Measurements from ENCODE around the gene BCAS3.

Gene BCAS3

DNA sequence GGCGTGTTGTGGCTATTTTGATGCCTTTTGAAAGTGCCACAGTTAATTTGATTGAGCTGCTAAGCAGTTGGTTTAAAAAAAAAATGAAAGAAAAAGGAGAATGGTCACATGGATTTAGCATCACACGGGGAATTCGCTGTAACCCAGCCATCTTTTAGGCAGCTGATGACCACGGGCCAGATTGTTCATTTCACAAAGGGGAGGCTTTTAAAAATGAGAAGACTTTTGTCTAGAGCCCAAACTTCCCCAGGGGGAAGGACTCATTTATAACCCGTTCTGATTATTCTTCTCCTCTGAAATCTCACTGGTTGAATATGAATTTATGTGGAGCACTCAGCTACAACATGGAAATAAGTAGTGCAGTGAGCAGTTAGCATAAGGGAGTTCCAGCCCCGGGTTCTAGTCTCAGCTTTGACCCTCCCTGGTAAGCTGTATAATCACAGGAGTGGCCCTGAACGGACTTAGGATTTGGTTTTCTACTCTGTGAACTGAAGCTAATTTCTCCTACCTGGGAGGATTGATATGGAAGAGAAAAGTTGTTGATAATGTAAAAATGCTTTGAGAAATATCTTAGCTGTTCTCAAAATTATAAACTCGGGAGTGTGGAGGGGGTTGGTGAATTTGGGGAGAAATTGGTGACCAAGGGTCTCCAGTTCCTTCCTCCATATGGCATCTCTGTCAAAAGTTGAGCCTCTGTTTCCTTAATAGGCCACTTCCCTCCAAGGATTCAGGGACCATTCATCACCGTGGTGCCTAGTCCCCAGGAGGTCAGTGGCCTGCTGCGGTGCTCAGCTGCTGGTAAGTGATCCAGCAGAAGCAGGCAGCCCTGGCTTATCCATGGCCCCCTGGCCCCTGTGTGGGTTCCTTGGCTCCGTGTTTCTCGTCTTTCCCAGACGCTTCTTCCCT lies 645.6 kb downstream of the BCAS3 start:
- H3K4me3 ChIP-seq (ENCODE audit: low read depth, low read length), result no peak overlapping the region
- H3K18ac ChIP-seq (ENCODE audit: low read length), result no peak overlapping the region

DNA sequence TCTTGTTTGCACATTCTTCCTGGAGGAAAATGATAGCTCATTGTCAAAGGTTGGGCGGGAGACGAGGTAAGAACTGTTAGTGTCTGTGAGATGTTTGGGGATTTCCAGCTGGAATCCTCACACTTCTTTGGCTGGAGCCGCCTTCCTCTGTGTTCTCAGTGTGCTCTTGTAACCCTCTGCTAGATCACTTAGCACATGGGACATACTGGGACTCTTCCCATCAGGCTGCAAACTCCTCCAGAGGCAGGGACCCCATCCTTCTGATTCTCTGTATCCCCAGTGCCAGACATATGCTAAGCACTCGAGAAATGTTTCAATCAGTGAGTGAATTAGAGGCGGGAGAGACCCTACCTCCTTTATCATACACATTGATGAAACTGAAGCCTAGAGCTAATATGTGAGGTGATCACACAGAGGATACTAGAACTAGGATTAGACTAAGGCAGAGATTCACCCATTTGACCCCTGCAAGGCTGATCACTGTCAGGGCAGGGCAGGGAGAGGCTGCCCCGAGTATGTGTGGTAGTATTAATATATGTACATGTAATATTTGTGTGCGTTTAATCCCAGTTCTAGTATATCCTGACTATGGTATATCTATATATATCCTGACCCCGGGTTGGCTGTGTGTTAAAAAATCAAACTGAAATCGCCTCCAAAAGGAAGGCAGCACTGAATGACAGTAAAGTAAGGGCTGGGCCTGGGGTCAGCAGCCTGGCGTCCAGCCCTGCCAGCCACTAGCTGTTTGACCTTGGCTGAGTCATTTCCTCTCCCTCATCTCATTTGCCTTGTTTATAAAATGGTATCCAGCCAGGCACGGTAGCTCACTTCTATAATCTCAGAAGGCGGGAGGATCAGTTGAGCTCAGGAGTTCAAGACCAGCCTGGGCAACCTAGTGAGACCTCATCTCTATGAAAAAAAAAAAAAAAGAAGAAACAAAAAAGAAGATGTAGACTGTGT lies 646.5 kb downstream of the BCAS3 start:
- no peak overlapping the region for H3K27ac ChIP-seq (ENCODE audit: low read depth, low read length)
- no peak overlapping the region for H2BK5ac ChIP-seq (ENCODE audit: low read depth, low read length, poor library complexity)
- no peaks in the 10 kb centered on the region for H3K79me1 ChIP-seq (ENCODE audit: low read length)
- H3K23ac ChIP-seq (ENCODE audit: low read length), result no peak overlapping the region
- H3K79me2 ChIP-seq (ENCODE audit: control insufficient read depth, insufficient read depth, low read length, poor library complexity), result no peaks in the 10 kb centered on the region
- no peak overlapping the region for H4K91ac ChIP-seq (ENCODE audit: low read depth, low read length)
- no peak overlapping the region for H4K12ac ChIP-seq (ENCODE audit: low read depth, low read length)
- H3K27me3 ChIP-seq (ENCODE audit: insufficient read depth, low read length), result no peaks in the 10 kb centered on the region
- no CpG with 5 or more reads among the region's 12 CpGs for WGBS (ENCODE audit: extremely low coverage, insufficient coverage, insufficient read length)
- no peak overlapping the region for H3K18ac ChIP-seq (ENCODE audit: low read length)
- no peak overlapping the region for H2AFZ ChIP-seq (ENCODE audit: insufficient read depth, low read length, poor library complexity)
- H3K4me3 ChIP-seq (ENCODE audit: low read depth, low read length), result no peak overlapping the region
- no peaks in the 10 kb centered on the region for H3K36me3 ChIP-seq (ENCODE audit: control insufficient read depth in 1 of 2, insufficient read depth in 2 of 2, low read length in 2 of 2)
- H3K14ac ChIP-seq (ENCODE audit: low read length), result no peak overlapping the region
- no peak overlapping the region for H2BK12ac ChIP-seq (ENCODE audit: low read length)
- H2AK5ac ChIP-seq (ENCODE audit: low read length), result no peak overlapping the region
- no peak for DNase-seq
- H3K9ac ChIP-seq (ENCODE audit: low read length), result no peak overlapping the region
- no peak overlapping the region for H2BK120ac ChIP-seq (ENCODE audit: insufficient read depth, low read length, poor library complexity)
- no peak overlapping the region for H3K4me2 ChIP-seq (ENCODE audit: low read length)
- H3K4ac ChIP-seq (ENCODE audit: low read depth, low read length), result no peak overlapping the region
- no peak overlapping the region for H4K8ac ChIP-seq (ENCODE audit: low read depth, low read length)
- no peaks in the 10 kb centered on the region for H3K9me3 ChIP-seq (ENCODE audit: insufficient read depth, low read depth, low read length)
- H3K4me1 ChIP-seq (ENCODE audit: control insufficient read depth in 1 of 2, insufficient read depth in 2 of 2, low read length in 2 of 2), result peaks cover 0 to 2% of the 10 kb centered on the region in 2 experiments

More for the DNA sequence above, 645.6 kb downstream of the BCAS3 start:
- Histone ChIP-seq H3K27ac (ENCODE audit: low read depth, low read length) (no peak overlapping the region), H3K9me3 (ENCODE audit: insufficient read depth, low read depth, low read length) (no peaks in the 10 kb centered on the region), H2BK12ac (ENCODE audit: low read length) (no peak overlapping the region), H4K91ac (ENCODE audit: low read depth, low read length) (no peak overlapping the region), H4K12ac (ENCODE audit: low read depth, low read length) (no peak overlapping the region), H2BK120ac (ENCODE audit: insufficient read depth, low read length, poor library complexity) (no peak overlapping the region), H3K79me2 (ENCODE audit: control insufficient read depth, insufficient read depth, low read length, poor library complexity) (no peaks in the 10 kb centered on the region), H3K4me1 (ENCODE audit: control insufficient read depth in 1 of 2, insufficient read depth in 2 of 2, low read length in 2 of 2) (peaks cover 0 to 2% of the 10 kb centered on the region in 2 experiments), H3K79me1 (ENCODE audit: low read length) (no peaks in the 10 kb centered on the region), H3K23ac (ENCODE audit: low read length) (no peak overlapping the region), H2BK5ac (ENCODE audit: low read depth, low read length, poor library complexity) (no peak overlapping the region), H3K14ac (ENCODE audit: low read length) (no peak overlapping the region), H4K8ac (ENCODE audit: low read depth, low read length) (no peak overlapping the region), H3K27me3 (ENCODE audit: insufficient read depth, low read length) (no peaks in the 10 kb centered on the region), H3K36me3 (ENCODE audit: control insufficient read depth in 1 of 2, insufficient read depth in 2 of 2, low read length in 2 of 2) (no peaks in the 10 kb centered on the region), H3K4me2 (ENCODE audit: low read length) (no peak overlapping the region), H3K9ac (ENCODE audit: low read length) (no peak overlapping the region), H2AFZ (ENCODE audit: insufficient read depth, low read length, poor library complexity) (no peak overlapping the region), H2AK5ac (ENCODE audit: low read length) (no peak overlapping the region), H3K4ac (ENCODE audit: low read depth, low read length) (no peak overlapping the region)
- no CpG with 5 or more reads among the region's 13 CpGs for WGBS (ENCODE audit: extremely low coverage, insufficient coverage, insufficient read length)
- DNase-seq, result no peak

DNA sequence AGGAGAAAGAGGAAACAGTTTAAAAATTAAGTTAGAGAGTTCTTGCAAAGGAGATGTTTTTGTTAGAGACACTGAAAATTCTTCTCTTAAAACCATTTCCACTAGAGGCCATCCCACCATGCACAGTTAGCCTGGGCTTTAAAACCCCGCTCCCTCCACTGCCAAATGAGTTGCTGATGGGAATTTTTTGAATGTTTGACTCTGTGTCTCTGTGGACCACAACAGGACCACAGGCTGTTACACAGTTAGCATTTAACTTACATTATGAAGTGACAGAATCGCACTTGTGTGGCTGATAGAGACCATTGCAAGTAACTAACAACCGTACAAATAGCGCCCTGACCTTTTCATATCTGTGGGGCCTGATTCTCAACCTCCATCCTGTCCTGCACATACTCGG lies 647.3 kb downstream of the BCAS3 start:
- no CpG with 5 or more reads among the region's 5 CpGs for WGBS (ENCODE audit: extremely low coverage, insufficient coverage, insufficient read length)
- H3K9ac ChIP-seq (ENCODE audit: low read length), result no peak overlapping the region
- H3K18ac ChIP-seq (ENCODE audit: low read length), result no peak overlapping the region
- H3K4ac ChIP-seq (ENCODE audit: low read depth, low read length), result no peak overlapping the region
- no peak overlapping the region for H2AK5ac ChIP-seq (ENCODE audit: low read length)
- H3K14ac ChIP-seq (ENCODE audit: low read length), result no peak overlapping the region
- H3K4me2 ChIP-seq (ENCODE audit: low read length), result no peak overlapping the region
- DNase-seq, result no peak
- H2BK120ac ChIP-seq (ENCODE audit: insufficient read depth, low read length, poor library complexity), result no peak overlapping the region
- H3K9me3 ChIP-seq (ENCODE audit: insufficient read depth, low read depth, low read length), result no peaks in the 10 kb centered on the region
- H3K79me2 ChIP-seq (ENCODE audit: control insufficient read depth, insufficient read depth, low read length, poor library complexity), result no peaks in the 10 kb centered on the region
- H3K4me3 ChIP-seq (ENCODE audit: low read depth, low read length), result no peak overlapping the region
- no peak overlapping the region for H4K12ac ChIP-seq (ENCODE audit: low read depth, low read length)
- no peaks in the 10 kb centered on the region for H3K79me1 ChIP-seq (ENCODE audit: low read length)
- no peak overlapping the region for H2AFZ ChIP-seq (ENCODE audit: insufficient read depth, low read length, poor library complexity)
- no peak overlapping the region for H2BK12ac ChIP-seq (ENCODE audit: low read length)
- no peaks in the 10 kb centered on the region for H3K27me3 ChIP-seq (ENCODE audit: insufficient read depth, low read length)
- H4K8ac ChIP-seq (ENCODE audit: low read depth, low read length), result no peak overlapping the region
- no peak overlapping the region for H2BK5ac ChIP-seq (ENCODE audit: low read depth, low read length, poor library complexity)
- H3K36me3 ChIP-seq (ENCODE audit: control insufficient read depth in 1 of 2, insufficient read depth in 2 of 2, low read length in 2 of 2), result no peaks in the 10 kb centered on the region
- no peak overlapping the region for H3K27ac ChIP-seq (ENCODE audit: low read depth, low read length)
- H4K91ac ChIP-seq (ENCODE audit: low read depth, low read length), result no peak overlapping the region
- no peak overlapping the region for H3K23ac ChIP-seq (ENCODE audit: low read length)
- peaks cover 0 to 2% of the 10 kb centered on the region in 2 experiments for H3K4me1 ChIP-seq (ENCODE audit: control insufficient read depth in 1 of 2, insufficient read depth in 2 of 2, low read length in 2 of 2)

DNA sequence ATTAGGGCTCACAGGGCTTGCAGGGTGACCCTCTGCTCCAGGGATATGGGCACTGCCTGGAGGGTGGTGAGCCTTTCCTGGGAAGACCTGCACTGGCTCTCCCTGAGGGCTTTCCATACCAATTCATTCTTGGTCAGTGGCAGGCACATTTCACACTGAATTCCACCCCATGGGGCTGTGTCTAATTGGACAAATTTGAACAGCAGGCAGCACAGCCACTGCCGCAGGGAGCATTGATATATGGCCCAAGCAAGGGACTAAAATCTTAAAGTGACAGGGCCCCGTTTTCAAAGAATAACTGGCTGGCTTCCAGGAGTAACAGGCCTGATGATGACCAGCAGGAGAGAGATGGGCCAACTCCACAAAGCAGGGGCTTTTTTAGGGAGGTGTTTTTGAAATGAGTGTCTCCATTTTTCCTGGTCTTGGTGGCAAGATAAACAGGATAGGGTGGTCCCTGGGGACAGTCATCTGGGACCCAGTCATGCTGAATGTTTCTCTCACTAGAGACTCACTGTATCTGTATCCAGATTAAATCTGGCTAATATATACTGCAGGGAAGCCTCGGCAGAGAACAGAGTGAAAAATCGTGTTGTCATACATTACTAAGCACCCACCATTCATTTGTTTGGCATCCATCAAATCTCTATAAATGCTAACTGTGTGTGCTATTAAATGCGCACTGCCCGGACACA lies 647.9 kb downstream of the BCAS3 start:
- H3K79me1 ChIP-seq (ENCODE audit: low read length), result no peaks in the 10 kb centered on the region
- no peaks in the 10 kb centered on the region for H3K36me3 ChIP-seq (ENCODE audit: control insufficient read depth in 1 of 2, insufficient read depth in 2 of 2, low read length in 2 of 2)
- H3K18ac ChIP-seq (ENCODE audit: low read length), result no peak overlapping the region
- DNase-seq, result no peak
- no peak overlapping the region for H3K27ac ChIP-seq (ENCODE audit: low read depth, low read length)
- H2BK12ac ChIP-seq (ENCODE audit: low read length), result no peak overlapping the region
- H3K4ac ChIP-seq (ENCODE audit: low read depth, low read length), result no peak overlapping the region
- no peak overlapping the region for H2BK5ac ChIP-seq (ENCODE audit: low read depth, low read length, poor library complexity)
- no peak overlapping the region for H3K14ac ChIP-seq (ENCODE audit: low read length)
- no peak overlapping the region for H4K12ac ChIP-seq (ENCODE audit: low read depth, low read length)
- H2AK5ac ChIP-seq (ENCODE audit: low read length), result no peak overlapping the region
- H3K4me2 ChIP-seq (ENCODE audit: low read length), result no peak overlapping the region
- H3K79me2 ChIP-seq (ENCODE audit: control insufficient read depth, insufficient read depth, low read length, poor library complexity), result no peaks in the 10 kb centered on the region
- no peak overlapping the region for H3K9ac ChIP-seq (ENCODE audit: low read length)
- H4K91ac ChIP-seq (ENCODE audit: low read depth, low read length), result no peak overlapping the region
- H4K8ac ChIP-seq (ENCODE audit: low read depth, low read length), result no peak overlapping the region
- H3K27me3 ChIP-seq (ENCODE audit: insufficient read depth, low read length), result no peaks in the 10 kb centered on the region
- peaks cover 0 to 2% of the 10 kb centered on the region in 2 experiments for H3K4me1 ChIP-seq (ENCODE audit: control insufficient read depth in 1 of 2, insufficient read depth in 2 of 2, low read length in 2 of 2)
- H3K9me3 ChIP-seq (ENCODE audit: insufficient read depth, low read depth, low read length), result no peaks in the 10 kb centered on the region
- no CpG with 5 or more reads among the region's 6 CpGs for WGBS (ENCODE audit: extremely low coverage, insufficient coverage, insufficient read length)
- H2AFZ ChIP-seq (ENCODE audit: insufficient read depth, low read length, poor library complexity), result no peak overlapping the region
- no peak overlapping the region for H3K23ac ChIP-seq (ENCODE audit: low read length)
- H3K4me3 ChIP-seq (ENCODE audit: low read depth, low read length), result no peak overlapping the region
- no peak overlapping the region for H2BK120ac ChIP-seq (ENCODE audit: insufficient read depth, low read length, poor library complexity)
